Measurements from ENCODE around the gene SLC25A45.
"Not testable (repeated sequence)": the region's sequence is repeated elsewhere in the genome, so short reads cannot be mapped to it uniquely, and the experiment has no call there.

Gene SLC25A45

DNA sequence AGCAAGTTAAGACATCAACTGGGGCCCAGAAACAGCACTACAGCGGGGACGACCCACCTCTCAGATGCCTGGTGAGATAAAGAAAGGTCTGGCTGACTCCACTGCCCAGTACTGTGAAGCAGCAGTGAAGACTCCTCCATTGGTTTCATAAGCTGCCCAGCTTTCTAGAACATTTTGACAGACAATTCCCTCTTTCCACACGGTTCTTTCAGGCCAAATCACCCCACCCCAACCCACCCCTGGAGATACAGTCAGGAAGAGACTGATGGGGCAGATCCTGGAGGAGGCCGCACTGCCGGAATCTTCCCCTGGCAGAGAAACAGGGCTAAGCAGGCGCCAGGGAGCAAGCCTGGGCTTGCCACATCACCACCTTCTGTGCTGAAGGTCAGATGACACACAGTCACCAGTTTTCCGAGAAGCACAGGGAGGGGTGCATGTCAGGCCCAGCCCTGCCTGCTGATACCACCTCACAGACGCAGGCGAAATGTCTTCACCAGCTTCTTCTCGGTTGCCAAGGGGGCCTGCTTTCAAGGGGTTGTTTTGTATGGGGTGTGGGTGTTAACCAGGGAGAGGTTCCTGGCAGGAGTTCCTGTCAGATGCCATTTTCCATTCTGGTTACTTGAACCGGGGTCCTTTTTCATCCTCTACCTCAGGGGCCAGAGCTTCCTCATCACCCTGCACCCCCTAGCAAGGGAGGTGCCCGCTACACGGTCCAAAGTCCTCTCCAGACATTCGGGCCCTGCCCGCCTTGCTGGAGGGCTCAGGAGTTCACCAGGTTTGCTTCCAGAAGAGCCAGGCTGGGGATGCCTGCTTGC is 38.7 kb upstream of the SLC25A45 start:
- peak; percentile 97 for DNase-seq

DNA sequence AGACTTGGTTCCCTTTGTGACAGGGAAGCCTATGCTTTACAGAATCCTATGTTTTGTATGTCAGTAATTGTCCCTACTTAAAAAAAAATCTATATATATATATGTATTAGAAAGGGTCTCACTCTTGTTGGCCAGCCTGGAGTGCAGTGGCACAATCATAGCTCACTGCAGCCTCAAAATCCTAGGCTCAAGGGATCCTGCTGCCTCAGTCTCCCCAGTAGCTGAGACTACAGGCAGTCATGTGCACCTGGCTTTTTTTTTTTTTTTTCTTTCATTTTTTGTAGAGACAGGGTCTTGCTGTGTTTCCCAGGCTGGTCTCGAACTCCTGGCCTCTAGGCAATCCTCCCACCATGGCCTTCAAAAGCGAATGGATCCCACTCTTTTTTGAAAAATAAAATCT is 38.1 kb upstream of the SLC25A45 start:
- no peak for DNase-seq

DNA sequence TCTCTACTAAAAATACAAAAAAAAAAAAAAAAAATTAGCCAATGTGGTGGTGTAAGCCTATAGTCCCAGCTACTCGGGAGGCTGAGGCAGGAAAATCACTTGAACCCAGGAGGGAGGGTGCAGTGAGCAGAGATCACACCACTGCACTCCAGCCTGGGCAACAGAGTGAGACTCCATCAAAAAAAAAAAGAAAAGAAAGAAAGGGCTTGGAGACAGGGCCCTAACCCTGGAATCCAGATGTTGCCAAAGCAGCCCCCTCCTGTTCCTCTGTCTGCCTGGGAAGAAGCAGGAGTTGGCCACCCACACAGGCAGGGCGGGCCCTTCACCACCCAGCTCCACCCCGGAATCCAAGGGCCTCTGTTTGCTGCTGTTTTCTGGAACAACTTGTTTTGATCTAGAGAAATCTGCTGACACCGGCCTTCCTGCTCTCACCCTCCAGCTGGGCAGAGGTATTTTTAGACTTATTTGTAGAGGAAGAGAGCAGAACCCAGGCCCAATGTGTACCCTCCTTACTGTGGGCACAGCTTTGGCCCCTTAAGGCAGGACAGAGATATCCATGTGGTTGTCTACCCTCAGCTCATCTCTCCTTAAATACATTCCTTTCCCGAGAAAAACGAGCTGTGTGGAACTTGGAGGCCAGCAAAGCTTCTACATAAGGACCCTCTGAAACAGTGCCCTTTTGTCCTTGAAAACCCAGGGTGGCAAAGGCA is 37.5 kb upstream of the SLC25A45 start:
- DNase-seq: peak; percentile 68

DNA sequence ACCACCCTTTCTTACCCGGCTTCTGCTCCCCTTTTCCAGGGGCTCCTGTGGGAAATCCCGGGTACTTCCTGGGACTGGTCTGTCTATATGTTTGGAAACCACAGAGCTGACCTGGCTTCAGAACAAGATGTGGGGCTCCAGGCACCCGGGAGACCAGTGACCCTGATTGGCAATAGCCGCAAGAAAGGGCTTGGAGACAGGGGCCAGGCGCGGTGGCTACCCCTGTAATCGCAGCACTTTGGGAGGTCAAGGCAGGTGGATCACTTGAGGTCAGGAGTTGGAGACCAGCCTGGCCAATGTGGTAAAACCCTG is 37.0 kb upstream of the SLC25A45 start:
- no peak for DNase-seq

DNA sequence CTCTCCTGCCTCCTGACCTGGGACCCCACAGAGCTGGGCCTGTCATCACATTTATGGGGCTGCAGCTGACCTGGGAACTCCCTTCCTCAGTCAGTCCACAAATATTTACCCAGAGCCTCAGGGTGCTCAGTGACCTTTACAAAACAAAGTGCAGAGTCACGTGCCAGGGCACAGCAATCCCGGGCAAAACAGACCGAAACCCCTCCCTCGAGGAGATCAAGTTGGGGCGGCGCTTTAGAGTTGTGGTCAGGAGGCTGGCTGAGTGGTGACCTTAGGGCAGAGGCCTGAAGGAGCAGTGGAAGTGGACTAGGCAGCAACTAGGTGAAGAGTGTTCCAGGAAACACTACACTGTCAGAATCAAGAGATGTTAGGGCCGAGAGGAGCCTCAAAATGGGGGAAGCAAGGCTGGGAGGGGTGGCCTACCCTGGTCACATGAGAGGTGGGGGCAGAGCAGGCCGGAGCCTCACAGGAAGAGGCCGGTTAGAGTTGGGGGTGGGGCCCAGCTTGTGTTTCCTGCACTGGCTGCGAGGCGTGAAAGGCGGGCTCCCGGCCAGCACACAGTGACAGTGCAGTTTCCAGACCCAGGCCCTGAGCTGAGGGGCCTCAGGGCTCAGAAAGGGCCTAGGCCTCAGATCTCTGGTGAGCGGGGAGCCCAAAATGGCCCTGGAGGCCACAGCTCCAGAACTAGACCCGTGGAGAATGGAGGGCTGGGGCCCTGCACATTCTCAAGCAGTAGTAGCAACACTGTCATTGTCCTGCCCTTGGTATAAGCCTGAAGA is 36.4 kb upstream of the SLC25A45 start:
- peak; percentile 93 for DNase-seq

DNA sequence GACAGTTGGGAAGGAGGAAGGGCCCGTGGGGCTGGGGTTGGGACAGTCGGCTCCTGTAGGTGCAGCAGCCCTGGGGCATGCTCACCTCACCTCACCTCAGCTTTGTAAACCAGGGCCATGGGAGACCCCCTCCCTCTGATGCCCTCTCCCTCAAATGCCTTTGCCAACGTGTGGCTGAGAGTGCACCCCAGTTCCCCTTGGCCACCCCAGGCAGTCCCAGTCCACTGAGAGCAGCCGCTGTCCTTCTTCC is 35.9 kb upstream of the SLC25A45 start:
- DNase-seq: no peak

DNA sequence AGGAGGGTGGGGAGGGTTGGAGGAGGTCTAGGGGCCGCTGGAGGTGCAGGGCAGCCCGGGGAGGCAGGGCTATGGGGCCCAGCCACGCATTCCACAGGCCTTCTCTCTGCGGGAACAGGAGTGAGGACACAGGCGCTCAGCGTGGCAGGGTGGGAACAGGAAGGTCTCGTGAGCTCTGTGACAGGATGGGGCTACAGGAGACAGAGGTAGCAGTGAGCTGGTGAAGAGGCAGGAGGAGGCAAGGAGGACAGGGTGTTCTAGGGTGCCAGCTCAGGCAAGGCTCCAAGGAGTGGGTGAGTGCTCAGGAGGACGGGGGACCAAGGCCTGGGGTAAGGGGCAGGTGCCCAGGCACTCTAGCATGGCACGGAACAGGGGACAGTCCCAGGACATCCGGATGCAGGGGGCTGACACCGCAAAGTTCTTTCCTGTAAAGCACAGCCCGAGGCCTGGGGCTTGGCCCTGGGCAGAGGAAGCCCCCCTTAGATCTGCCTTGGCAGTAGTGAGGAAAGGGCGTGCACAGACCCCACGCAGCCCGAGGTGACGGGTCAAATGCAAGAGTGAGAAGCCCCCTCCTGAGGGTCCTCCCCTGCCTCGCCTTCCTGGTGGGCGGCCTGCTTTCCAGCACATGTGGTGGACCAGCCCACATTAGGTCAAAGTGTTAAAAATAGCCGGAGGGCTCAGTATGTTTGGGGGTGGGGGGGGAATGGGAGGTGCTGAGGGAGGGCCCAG is 35.4 kb upstream of the SLC25A45 start:
- no peak for DNase-seq

DNA sequence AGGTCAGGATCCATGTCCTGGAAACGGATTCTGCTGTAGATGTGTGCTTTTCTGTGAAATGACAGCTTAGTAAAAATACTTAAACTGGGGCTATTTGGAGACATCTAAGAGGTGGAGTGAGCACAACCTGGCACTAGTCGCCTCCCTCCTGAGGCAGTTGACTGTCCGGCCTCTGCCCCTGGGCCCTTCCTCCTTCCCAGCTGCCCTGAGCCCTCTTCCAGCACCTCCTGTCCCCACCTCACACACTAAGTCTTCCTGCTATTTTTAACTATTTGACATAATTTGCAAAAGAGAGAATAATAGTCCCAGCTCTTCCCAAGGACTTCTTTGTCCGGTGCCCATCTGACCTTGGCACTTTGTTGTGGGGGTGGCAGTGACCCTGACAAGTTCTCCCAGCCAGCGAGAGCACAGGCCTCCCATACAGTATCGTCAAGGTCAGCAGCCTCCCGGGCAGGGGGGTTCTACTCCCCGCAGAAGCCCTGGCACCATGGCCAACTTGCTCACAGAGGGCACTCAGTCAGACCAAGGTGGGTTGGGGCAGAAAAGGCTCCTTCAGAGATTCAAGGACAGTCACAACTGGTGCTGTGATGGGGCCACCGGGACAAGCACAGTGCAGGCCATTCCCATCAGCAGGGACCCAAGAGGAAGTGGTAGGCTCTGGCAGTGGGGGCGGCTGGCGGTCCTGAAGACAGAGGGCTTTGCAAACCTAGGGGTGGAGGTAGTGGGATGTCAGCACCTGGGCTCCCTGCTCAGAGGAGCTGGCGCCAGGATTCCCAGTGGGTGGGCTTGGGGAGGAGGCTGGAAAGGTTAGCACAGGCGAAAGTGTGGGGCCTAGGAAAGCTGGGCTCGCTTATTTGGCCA is 34.6 kb upstream of the SLC25A45 start:
- DNase-seq: no peak

DNA sequence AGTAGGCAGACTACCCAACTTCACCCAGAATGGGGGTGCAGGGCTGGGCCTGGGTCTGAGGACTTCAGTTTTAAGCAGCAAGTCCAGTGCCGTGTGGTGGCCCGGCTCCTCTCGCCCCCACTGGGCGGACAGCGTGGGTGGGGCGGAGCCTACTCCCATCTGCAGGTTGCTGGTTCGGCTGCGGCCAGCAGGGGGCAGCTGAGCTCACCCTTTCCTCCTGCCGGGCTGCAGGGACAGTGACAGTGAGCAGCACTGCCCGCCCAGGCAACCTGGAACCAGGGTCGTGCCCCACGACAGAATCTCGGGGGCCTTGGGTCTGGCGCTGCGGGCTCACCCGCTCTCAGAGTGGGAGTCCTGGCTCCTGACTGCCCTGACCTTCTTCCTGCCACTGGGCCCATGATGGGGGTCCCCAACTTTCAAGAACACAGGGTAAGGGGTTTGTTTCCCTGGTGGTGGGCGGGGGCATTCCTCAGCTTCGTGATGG is 33.9 kb upstream of the SLC25A45 start:
- DNase-seq: peak; percentile 57

DNA sequence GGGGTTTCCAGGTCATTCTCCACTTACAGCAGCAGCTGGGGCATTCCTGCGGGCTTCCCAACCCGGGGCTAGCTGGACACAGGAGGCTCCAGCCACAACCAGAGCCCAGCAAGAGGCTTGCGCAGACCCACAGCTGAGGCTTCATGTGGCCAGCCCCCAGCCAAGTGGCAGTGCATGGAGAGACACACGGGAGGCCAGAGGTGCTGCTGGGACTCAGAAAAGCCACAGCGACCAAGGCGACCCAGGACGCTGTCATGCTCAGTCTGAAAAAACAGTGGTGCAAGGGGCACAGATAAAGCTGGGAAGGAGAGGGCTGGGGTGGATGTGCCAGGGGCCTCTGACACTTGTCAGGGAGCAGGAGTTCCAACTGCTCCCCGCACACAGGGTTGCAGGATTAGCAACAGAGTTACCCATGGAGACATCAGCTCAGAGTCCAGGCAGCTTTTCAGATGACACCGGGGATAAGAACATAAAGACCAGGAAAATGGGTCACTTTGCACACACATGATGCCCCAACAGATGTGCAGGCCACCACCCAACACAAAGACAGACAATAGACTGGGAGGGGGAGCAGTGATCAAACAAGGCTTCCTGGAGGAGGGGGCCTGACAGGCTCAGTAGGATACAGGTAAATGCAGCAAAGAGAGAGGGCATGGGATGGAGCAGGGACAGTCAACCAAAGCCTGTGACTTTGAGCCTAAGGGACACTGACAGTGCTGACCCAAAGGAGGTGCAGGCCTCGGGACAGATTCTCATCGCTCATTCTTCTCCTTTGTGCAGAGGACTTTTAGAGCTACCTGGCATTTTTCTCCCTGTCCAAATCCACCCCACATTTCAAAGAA is 33.3 kb upstream of the SLC25A45 start:
- DNase-seq: no peak

DNA sequence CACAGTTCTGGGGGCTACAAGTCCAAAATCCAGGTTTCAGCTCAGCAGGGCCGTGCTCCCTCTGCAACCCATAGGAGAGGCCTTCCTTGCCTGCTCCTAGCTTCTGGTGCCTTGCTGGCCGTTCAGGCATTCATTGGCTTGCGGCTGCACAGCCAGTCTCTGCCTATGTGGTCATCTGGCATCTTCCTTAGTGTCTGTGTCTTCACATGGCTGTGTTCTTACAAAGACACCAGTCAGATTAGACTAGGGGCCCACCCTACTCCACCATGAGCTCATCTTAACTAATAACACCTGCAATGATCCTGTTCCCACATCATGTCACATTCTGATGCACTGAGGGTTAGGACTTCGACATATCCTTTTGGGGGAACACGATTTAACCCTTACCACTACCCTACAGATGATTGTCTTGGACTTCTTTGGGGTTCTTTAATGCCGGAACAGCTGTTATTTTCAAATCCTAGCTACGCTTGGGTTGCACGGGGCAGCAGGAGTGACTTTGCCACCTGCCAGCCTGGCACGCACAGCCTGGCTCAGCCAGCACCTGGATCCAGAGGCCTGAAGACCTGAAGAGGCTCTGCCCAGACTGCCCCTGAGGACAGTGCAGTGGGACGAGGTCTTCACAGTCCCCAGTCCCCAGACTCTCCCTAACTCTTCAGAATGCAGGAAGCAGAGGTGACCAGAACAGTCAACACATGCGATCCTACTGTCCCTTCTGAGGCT is 32.5 kb upstream of the SLC25A45 start:
- no peak for DNase-seq

DNA sequence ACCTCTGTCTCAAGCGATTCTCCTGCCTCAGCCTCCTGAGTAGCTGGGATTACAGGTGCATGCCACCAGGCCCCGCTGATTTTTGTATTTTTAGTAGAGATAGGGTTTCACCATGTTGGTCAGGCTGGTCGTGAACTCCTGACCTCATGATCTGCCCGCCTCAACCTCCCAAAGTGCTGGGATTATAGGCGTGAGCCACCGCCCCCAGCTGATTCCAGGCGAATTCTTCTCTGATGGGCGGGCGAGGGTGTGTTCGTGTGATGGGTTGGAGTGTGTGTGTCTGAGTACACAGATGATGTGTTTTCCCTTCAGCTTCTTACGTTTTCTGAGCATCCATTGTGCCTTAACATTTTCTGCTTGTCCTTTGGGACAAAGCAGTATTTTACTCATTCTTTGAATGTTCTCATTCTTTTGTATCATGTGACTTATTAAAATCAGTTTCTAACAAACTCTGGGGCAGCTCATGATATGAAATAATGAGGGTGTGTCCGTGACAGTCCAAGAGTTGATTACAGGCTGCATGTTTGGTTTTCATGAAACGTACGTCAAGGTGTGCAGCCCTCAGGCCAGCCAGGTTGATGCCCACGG is 30.7 kb upstream of the SLC25A45 start:
- DNase-seq: not testable (repeated sequence)

DNA sequence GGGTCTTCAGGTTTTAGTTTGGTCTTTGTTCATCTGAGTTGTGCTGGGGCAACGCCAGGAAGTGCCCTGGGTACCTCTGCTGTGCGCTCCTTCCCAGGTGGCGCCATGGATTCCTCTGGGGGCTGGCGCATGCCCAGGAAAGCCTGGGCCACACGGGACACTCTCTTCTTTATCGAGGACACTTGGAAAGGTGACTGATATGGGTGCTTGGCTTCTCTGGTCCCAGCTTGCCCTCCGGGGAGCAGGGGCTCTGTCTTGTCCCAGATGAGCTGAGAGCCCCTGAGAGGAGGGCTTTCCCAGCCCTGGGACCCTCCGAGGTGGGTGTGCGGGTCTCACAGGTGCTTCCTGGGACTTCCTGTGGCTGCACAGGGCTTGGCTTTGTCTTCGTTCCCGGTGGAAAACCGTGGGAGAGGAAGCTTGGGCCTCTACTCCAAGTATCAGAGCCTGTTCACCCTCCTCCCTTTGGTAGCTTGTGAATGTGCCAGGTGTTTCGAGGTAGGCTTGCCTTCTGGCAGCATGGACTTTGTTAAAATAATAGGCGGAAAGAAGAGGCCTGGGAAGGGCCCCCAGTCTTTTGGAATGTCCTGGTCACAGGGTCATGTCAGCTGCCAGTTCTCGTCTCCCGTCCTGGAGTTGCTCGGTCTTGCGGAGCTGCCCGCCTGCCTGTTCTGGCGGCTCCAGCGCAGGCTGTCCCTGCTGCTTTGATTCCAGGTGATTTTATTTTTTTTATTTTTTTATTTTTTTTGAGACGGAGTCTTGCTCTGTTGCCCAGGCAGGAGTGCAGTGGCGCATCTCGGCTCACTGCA is 30.0 kb upstream of the SLC25A45 start:
- no peak for DNase-seq

DNA sequence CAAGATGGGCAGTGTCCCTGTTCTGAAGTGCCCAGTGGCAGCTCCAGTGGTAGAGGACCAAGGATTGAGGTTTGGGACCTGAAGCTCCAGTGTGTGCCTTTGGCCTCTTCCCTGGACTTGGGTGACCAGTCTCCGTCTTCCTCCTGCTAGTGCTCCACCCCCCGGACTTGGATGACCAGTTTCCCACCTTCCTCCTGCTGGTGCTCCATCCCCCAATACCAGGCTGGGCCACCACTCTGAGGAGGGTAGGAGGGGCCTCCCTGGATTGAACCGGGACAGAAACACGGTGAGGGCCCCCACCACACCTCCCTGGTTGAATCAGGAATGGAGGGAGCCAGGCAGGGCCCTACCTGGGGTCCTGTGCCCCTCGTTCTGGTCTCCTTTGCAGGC is 29.2 kb upstream of the SLC25A45 start:
- no peak for DNase-seq

DNA sequence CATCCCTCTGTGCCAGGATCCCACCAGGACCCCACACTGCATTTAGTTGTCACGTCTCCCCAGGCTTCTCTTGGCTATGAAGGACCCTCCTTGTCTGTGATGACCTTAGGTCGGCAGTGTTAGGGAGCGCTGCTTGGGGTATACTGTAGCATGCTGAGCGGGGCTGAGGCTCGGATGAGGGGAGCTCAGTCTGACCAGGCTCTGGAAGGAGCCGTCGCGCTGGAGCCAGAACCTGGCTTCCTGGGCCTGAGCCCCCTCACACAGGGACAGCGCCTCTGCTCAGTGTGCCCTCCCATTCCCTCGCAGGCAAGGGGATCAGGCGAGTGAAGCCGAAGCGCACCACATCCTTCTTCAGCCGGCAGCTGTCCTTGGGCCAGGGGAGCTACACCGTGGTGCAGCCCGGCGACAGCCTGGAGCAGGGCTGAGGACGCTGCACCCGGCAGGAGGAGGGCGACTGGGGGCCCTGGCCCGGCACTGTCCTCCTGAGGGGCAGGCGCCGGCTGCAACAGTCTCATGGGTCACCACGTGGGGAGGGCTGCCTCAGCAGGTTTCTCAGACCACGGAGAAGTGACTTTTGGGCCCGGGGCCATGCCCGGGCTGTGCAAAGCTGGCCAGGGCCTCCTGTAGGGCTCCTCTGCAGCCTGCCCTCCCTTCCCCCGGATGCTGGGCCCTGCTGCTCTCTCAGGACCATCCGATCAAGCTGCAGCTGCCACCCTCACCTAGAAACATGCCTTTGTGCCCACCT is 28.7 kb upstream of the SLC25A45 start:
- DNase-seq: no peak

DNA sequence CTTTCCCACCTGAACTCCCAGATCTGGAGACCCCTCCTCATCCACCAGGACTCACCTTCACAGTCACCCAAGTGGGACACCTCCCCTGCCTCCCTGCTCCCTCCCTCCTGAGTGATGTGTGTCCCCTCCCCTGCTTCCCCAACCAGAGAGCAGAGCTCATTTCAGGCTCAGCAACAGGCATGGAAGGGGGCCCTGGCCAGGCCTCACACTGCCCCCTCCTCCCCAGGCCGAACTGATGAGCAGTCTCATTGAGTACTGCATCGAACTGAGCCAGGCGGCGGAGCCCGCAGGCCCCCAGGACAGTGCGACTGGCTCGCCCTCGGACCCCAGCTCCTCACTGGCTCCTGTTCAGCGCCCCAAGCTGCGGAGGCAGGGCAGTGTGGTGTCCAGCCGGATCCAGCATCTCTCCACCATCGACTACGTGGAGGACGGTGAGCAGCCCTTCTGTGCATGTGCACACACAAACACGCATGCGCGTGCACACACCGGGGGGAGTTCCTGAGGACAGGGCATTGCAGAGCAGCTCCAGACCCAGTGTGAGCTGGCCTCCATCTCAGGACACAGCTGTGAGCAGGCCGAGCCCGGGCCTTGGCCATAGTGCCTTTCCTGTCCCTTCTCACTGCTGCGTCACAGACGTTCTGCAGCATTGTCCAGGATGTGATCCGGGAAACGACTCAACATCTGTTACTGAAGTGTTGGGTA is 22.3 kb upstream of the SLC25A45 start:
- DNase-seq: no peak

DNA sequence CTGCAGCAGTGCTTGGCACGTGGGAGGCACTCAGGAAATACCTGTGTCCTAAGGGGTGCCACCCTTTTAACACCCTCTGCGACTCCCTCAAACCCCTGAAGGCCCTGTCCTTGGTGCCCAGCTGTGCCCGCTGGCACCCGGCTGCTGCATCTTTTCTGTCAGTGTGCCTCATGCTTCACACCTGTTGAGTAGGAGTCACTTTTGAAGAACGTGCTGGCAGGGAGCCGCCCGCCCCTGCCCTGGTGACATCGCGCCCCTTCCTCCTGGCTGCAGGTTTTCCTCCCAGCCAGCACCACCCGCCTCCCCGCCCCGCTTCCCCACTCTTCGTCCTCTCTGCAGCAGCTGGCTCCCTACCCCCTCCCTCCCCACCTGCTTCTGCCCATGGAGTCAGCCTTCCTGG is 21.8 kb upstream of the SLC25A45 start:
- no peak for DNase-seq

DNA sequence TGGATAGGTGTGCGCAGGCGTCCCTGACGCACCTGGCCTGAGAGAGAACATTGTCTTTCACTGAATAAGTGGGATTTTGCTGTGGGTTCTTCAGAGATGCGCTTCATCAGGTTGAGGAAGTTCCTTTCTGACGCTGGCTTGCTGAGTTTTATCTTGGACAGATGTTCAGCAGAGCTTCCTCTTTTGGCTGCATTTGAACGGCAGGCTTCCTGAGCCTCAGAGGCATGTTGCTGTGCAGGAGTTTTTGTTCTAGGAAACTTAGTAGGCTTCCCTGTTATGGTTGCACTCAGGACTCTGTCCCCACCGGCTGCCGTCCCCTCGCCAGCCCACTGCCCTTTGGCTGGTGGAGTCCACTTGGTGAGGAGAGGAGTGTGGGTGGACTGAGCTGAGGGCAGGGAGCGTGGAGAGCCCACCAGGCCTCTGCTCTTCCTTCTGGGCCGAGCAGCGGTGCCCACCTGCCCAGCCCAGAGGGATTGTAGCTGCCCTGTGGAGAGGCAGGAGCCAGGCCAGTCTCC is 21.2 kb upstream of the SLC25A45 start:
- DNase-seq: no peak
